ENCODE measurements around the gene SOX18.
A peak's percentile ranks its signal among the peaks of the same experiment; 100 is the strongest.

Gene SOX18

DNA sequence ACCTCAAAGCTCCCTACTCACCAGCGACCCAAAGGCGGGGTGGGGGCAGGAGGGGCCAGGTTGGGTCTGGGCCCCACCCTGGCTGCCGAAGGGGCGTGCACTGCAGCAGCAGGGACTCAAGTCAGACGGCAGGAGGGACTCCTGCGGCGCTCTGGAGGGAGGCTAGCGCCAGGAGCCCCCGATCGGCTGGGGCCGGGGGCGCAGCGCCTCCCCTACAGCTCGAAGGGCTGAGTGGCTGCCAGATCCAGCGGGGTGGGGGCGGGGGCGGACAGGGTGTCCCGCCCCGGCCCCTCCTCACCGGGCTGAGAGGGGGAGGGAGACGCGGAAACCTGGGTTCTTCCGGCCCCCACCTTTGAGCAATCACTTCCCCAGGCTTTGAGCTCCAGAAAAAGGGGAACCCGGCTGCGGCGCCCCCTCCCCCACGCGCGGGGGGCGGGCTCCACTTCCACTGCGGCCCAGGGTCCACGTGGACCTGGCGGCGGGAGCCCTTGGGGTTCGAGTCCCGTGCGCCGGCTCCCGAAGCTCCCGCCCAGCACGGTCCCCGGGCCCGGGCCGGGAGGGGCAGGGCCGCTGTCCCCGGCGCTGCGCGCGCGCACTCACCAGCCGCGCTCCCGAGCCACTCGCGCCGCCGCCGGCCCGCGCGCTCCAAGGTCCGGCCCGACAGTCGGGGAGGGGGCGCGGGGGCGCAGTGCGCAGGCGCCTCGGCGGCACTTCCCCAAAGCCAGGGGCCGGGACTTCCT is 30.0 kb upstream of the SOX18 start, which contains the start of gene RGS19:
RGS19 (minus strand) TSS at position 246 of the 740 bp plus-strand sequence. CDS start 2,632 bp downstream, outside the sequence.
- Histone ChIP-seq H3K4me3 (ENCODE audit: low read length, poor library complexity, severe bottlenecking) (peak within 1 kb of the TSS; percentile 83), H3K4me2 (ENCODE audit: low read depth, low read length, poor library complexity, severe bottlenecking) (peak within 1 kb of the TSS; percentile 98), H3F3A (ENCODE audit: low read depth) (peaks cover 20% of the 10 kb centered on the region), H3K9me2 (replicated peaks; ENCODE audit: low read depth, low read length) (no peaks in the 10 kb centered on the region), H3K9me3 (ENCODE audit: insufficient read depth, low read depth, low read length) (no peaks in the 10 kb centered on the region), H3K36me3 (ENCODE audit: insufficient read depth, low read length) (no peaks in the 10 kb centered on the region), H3K4me1 (ENCODE audit: insufficient read depth, low read length, poor library complexity, severe bottlenecking) (peaks cover 45% of the 10 kb centered on the region), H4K20me1 (ENCODE audit: insufficient read depth, low read length, poor library complexity, severe bottlenecking) (no peaks in the 10 kb centered on the region), H3K79me2 (ENCODE audit: insufficient read depth, low read length) (0 out of 2 replicates have a peak, but pooled peaks cover 11% of the 10 kb centered on the region), H2AFZ (ENCODE audit: low read length) (peak within 1 kb of the TSS; percentile 45; the same call in 1 of the 2 replicates), H3K9ac (ENCODE audit: low read depth, low read length, poor library complexity, severe bottlenecking) (peak within 1 kb of the TSS; percentile 86), H3K27me3 (ENCODE audit: insufficient read depth, low read length, poor library complexity, severe bottlenecking) (no peaks in the 10 kb centered on the region)
- no peak for TF ChIP-seq EZH2phosphoT487 (IDR thresholded peaks at IDR 0.05; ENCODE audit: borderline replicate concordance)
- TF ChIP-seq CTCF (conservative IDR thresholded peaks at IDR 0.05; ENCODE audit: low read length) = no peak

DNA sequence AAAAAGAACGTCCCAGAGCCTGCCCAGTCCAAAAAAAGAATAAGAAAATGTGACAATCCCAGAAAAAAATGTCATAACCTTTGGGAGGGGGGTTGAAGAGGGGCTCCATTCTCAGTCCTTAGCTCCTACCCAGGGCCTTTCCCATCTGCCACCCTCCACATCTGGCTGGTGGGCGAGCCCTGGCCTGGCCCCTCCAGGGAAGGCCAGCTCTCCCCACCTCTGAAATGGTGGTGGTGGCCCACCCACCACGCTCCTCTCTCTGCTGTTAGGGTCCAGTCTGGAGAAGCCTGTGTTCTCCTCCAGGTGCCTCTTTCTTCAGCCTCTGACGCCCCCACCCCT is 29.5 kb upstream of the SOX18 start:
- H3K9ac ChIP-seq (ENCODE audit: low read depth, low read length, poor library complexity, severe bottlenecking) = peak overlapping the region; percentile 86
- peak overlapping the region; percentile 98 for H3K4me2 ChIP-seq (ENCODE audit: low read depth, low read length, poor library complexity, severe bottlenecking)
- H3F3A ChIP-seq (ENCODE audit: low read depth) = peaks cover 20% of the 10 kb centered on the region
- H3K4me3 ChIP-seq (ENCODE audit: low read length, poor library complexity, severe bottlenecking) = peak overlapping the region; percentile 83
- H3K9me3 ChIP-seq (ENCODE audit: insufficient read depth, low read depth, low read length) = no peaks in the 10 kb centered on the region
- no peaks in the 10 kb centered on the region for H3K27me3 ChIP-seq (ENCODE audit: insufficient read depth, low read length, poor library complexity, severe bottlenecking)
- TF ChIP-seq EZH2phosphoT487 (IDR thresholded peaks at IDR 0.05; ENCODE audit: borderline replicate concordance) (no peak), CTCF (conservative IDR thresholded peaks at IDR 0.05; ENCODE audit: low read length) (no peak)
- no peak overlapping the region for H2AFZ ChIP-seq (ENCODE audit: low read length)
- no peaks in the 10 kb centered on the region for H3K36me3 ChIP-seq (ENCODE audit: insufficient read depth, low read length)
- no peaks in the 10 kb centered on the region for H3K9me2 ChIP-seq (replicated peaks; ENCODE audit: low read depth, low read length)
- 0 out of 2 replicates have a peak, but pooled peaks cover 11% of the 10 kb centered on the region for H3K79me2 ChIP-seq (ENCODE audit: insufficient read depth, low read length)
- no peaks in the 10 kb centered on the region for H4K20me1 ChIP-seq (ENCODE audit: insufficient read depth, low read length, poor library complexity, severe bottlenecking)
- peaks cover 42% of the 10 kb centered on the region for H3K4me1 ChIP-seq (ENCODE audit: insufficient read depth, low read length, poor library complexity, severe bottlenecking)

- Histone ChIP-seq H3K9ac (ENCODE audit: low read depth, low read length, poor library complexity, severe bottlenecking) (peak overlapping the region; percentile 86), H3K9me2 (replicated peaks; ENCODE audit: low read depth, low read length) (no peaks in the 10 kb centered on the region), H3K36me3 (ENCODE audit: insufficient read depth, low read length) (no peaks in the 10 kb centered on the region), H3K4me2 (ENCODE audit: low read depth, low read length, poor library complexity, severe bottlenecking) (peak overlapping the region; percentile 98), H4K20me1 (ENCODE audit: insufficient read depth, low read length, poor library complexity, severe bottlenecking) (no peaks in the 10 kb centered on the region), H3K9me3 (ENCODE audit: insufficient read depth, low read depth, low read length) (no peaks in the 10 kb centered on the region), H3K4me1 (ENCODE audit: insufficient read depth, low read length, poor library complexity, severe bottlenecking) (peaks cover 38% of the 10 kb centered on the region), H3K79me2 (ENCODE audit: insufficient read depth, low read length) (0 out of 2 replicates have a peak, but pooled peaks cover 11% of the 10 kb centered on the region), H3F3A (ENCODE audit: low read depth) (peaks cover 20% of the 10 kb centered on the region), H3K27me3 (ENCODE audit: insufficient read depth, low read length, poor library complexity, severe bottlenecking) (no peaks in the 10 kb centered on the region), H3K4me3 (ENCODE audit: low read length, poor library complexity, severe bottlenecking) (peak overlapping the region; percentile 83), H2AFZ (ENCODE audit: low read length) (no peak overlapping the region)
- TF ChIP-seq EZH2phosphoT487 (IDR thresholded peaks at IDR 0.05; ENCODE audit: borderline replicate concordance) (no peak), CTCF (conservative IDR thresholded peaks at IDR 0.05; ENCODE audit: low read length) (no peak)
Measured at GRCh38 chr20:64077876-64078551, 28.6 kb upstream of the SOX18 start.
